B cell (primary cell): ENCODE results near the gene EML5. TPM values are rescaled to one million over a fixed set of nuclear protein-coding genes. Genes with fewer than 3 reads are reported as not detected.

Source experiments
- ATAC-seq: fragments of 200-7000 bp; cut with Tn5 transposase; one replicate; pipeline ENCODE4 v1.10.0; 2021; ENCODE audit warnings: low read depth, mild to moderate bottlenecking, moderate number of reproducible peaks, moderate library complexity
- CTCF ChIA-PET: fragments of 350-600 bp; sonication (Branson Sonifier 250); formaldehyde crosslinking; loops from one replicate; lab custom pipeline; 2021; ENCODE audit warnings: antibody characterized with exemption, inconsistent platforms; lab: Charles Lee
- POLR2A ChIA-PET: fragments of 350-600 bp; sonication (Branson Sonifier 250); formaldehyde crosslinking; loops from one replicate; lab custom pipeline; 2021; ENCODE audit warnings: antibody characterized with exemption; lab: Charles Lee
- DNase-seq: peaks from one replicate; pipeline ENCODE4 v3.0.0; 2013
- H2AFZ ChIP-seq: 2 replicates; pipeline ENCODE4 v1.6.1; 2012; ENCODE audit warnings: mild to moderate bottlenecking, low read depth, low read length; ENCODE audit not compliant: insufficient read depth, poor library complexity, severe bottlenecking
- H3K27ac ChIP-seq, 2 donors: 1 replicate in 1 of 2; 2 replicates in 1 of 2; pipeline ENCODE4 v1.5.1; 2012 to 2013; ENCODE audit warnings: low read length in 2 of 2, mild to moderate bottlenecking in 2 of 2, moderate library complexity in 1 of 2
- H3K27me3 ChIP-seq, 4 experiments: fragments of 200-600 bp in 1 of 4; sonication (generic) in 1 of 4; replicated peaks in 1 of 4; 1 replicate in 2 of 4; 2 replicates in 2 of 4; pipeline versions ENCODE4 v1.6.1 to v1.7.0; 2013 to 2016; ENCODE audit warnings: low read length in 3 of 4, mild to moderate bottlenecking in 2 of 4, mixed read lengths in 1 of 4, moderate library complexity in 1 of 4; ENCODE audit not compliant: insufficient read depth in 4 of 4, control insufficient read depth in 3 of 4; ENCODE audit errors: control extremely low read depth in 1 of 4
- H3K36me3 ChIP-seq, 2 experiments: replicated peaks in 1 of 2; 1 replicate in 1 of 2; 2 replicates in 1 of 2; pipeline versions ENCODE4 v1.6.1 to v1.7.1; 2013; ENCODE audit warnings: low read length in 1 of 2; ENCODE audit not compliant: insufficient read depth in 2 of 2, control insufficient read depth in 1 of 2; ENCODE audit errors: control extremely low read depth in 1 of 2, extremely low read depth in 1 of 2
- H3K4me1 ChIP-seq, 2 donors: fragments of 200-600 bp in 1 of 2; sonication (generic) in 1 of 2; 1 replicate in 1 of 2; 2 replicates in 1 of 2; pipeline versions ENCODE4 v1.5.1 to v1.6.1; 2013 to 2017; ENCODE audit warnings: low read length in 2 of 2; ENCODE audit not compliant: control insufficient read depth in 2 of 2, insufficient read depth in 2 of 2
- H3K4me2 ChIP-seq: replicated peaks from 2 replicates; pipeline ENCODE3; 2012; ENCODE audit warnings: mild to moderate bottlenecking, low read depth, low read length; ENCODE audit not compliant: poor library complexity, severe bottlenecking
- H3K4me3 ChIP-seq, 5 experiments: fragments of 200-600 bp in 1 of 5; sonication (generic) in 1 of 5; 1 replicate in 3 of 5; 2 replicates in 2 of 5; pipeline versions ENCODE4 v1.5.1 to v1.7.0; 2011 to 2016; ENCODE audit warnings: low read length in 4 of 5, mild to moderate bottlenecking in 4 of 5, low read depth in 2 of 5, control low read depth in 1 of 5, moderate library complexity in 1 of 5; ENCODE audit not compliant: insufficient read depth in 1 of 5; ENCODE audit errors: control extremely low read depth in 1 of 5, extremely low read depth in 1 of 5
- H3K79me2 ChIP-seq: fragments of 200-600 bp; sonication (generic); one replicate; pipeline ENCODE4 v1.6.0; 2016; ENCODE audit warnings: low read length; ENCODE audit not compliant: control insufficient read depth, insufficient read depth
- H3K9ac ChIP-seq: fragments of 200-600 bp; sonication (generic); 2 replicates; pipeline ENCODE4 v1.6.1; 2017; ENCODE audit warnings: mild to moderate bottlenecking, low read length, moderate library complexity
- H3K9me3 ChIP-seq, 3 donors: one replicate each; pipeline versions ENCODE4 v1.6.1 to v1.7.1; 2013; ENCODE audit warnings: low read length in 2 of 3; ENCODE audit not compliant: control insufficient read depth in 2 of 3, insufficient read depth in 1 of 3; ENCODE audit errors: control extremely low read depth in 1 of 3
- H4K20me1 ChIP-seq: 2 replicates; pipeline ENCODE4 v1.6.0; 2012; ENCODE audit warnings: mild to moderate bottlenecking, low read length; ENCODE audit not compliant: insufficient read depth, control insufficient read depth, poor library complexity, severe bottlenecking
- H3K27ac Mint-ChIP-seq: one replicate; pipeline ENCODE4 v1.8.0; 2021; ENCODE audit warnings: mixed read lengths
- H3K27me3 Mint-ChIP-seq: one replicate; pipeline ENCODE4 v1.8.0; 2021; ENCODE audit warnings: mixed read lengths
- H3K4me1 Mint-ChIP-seq: one replicate; pipeline ENCODE4 v1.8.0; 2021; ENCODE audit warnings: mixed read lengths
- H3K4me3 Mint-ChIP-seq: one replicate; pipeline ENCODE4 v1.8.0; 2021; ENCODE audit warnings: mixed read lengths
- H3K9me3 Mint-ChIP-seq: one replicate; pipeline ENCODE4 v1.8.0; 2022; ENCODE audit warnings: mixed read lengths; ENCODE audit not compliant: insufficient read depth
- CTCF ChIP-seq: fragments of 200-600 bp; IDR thresholded peaks from one replicate; pipeline ENCODE4 v1.8.0; 2022; ENCODE audit warnings: antibody characterized with exemption, mild to moderate bottlenecking
- EZH2 ChIP-seq: IDR thresholded peaks from 2 replicates; pipeline ENCODE4 v1.6.1; 2012; ENCODE audit warnings: borderline replicate concordance, low read depth, mild to moderate bottlenecking, moderate library complexity, low read length; ENCODE audit not compliant: insufficient read depth, poor library complexity, severe bottlenecking
- WGBS: methylation state at CpG from one replicate; pipeline ENCODE4 v1.1.5; 2013; ENCODE audit warnings: missing lambda C conversion rate; ENCODE audit not compliant: insufficient coverage; 5-methylcytosine and 5-hydroxymethylcytosine counted together
- intact Hi-C: fragments of 100-400 bp; cut with micrococcal nuclease; formaldehyde crosslinking; loops from one replicate; pipeline ENCODE4 v1.10.0; 2022
- polyA plus RNA-seq: library from polyadenylated mRNA; depleted of rRNA; stranded (reverse); fragments of >200 nt; gene quantifications from 2 replicates; pipeline ENCODE4 v1.2.3, GENCODE V29; 2012
- total RNA-seq, 2 donors: library from RNA; stranded (reverse); fragments of 120-200 nt in 1 of 2; gene quantifications; 1 replicate in 1 of 2; 2 replicates in 1 of 2; pipeline versions ENCODE4 v1.2.3 to v1.2.4, GENCODE V29; 2013 to 2022

Gene EML5
- total and polyA plus RNA-seq, 2 donors (not counting 1 experiment from before 2014, with no cell fraction given): 1.7 to 6.9 TPM

GRCh38 chr14:88604212-88604611 lies 188.5 kb downstream of the EML5 start:
- no peaks in the 10 kb centered on the region for H3K27me3 ChIP-seq
- Mint-ChIP-seq H3K4me3 (no peak overlapping the region), H3K9me3 (no peaks in the 10 kb centered on the region), H3K27me3 (no peaks in the 10 kb centered on the region), H3K27ac (no peak overlapping the region), H3K4me1 (peaks cover 13% of the 10 kb centered on the region)
- POLR2A ChIA-PET: no interaction called here
- H3K79me2 ChIP-seq: no peaks in the 10 kb centered on the region
- no peak overlapping the region for H3K9ac ChIP-seq
- no peak overlapping the region for H2AFZ ChIP-seq
- H4K20me1 ChIP-seq: no peaks in the 10 kb centered on the region
- no peak overlapping the region for H3K4me3 ChIP-seq
- H3K4me1 ChIP-seq: peaks cover 8 to 15% of the 10 kb centered on the region in 2 donors
- ATAC-seq (no peak), DNase-seq (no peak)
- H3K36me3 ChIP-seq: peaks cover 22 to 76% of the 10 kb centered on the region in 2 experiments
- H3K9me3 ChIP-seq: no peaks in the 10 kb centered on the region
- TF ChIP-seq CTCF: no peak
- no peak overlapping the region for H3K27ac ChIP-seq
- no peak overlapping the region for H3K4me2 ChIP-seq
- intact Hi-C loops: no loop called here
- CTCF ChIA-PET: no interaction called here

GRCh38 chr14:88599761-88600439 lies 192.9 kb downstream of the EML5 start:
- intact Hi-C loops: no loop called here
- Histone ChIP-seq H3K4me1 (peaks cover 8 to 15% of the 10 kb centered on the region in 2 donors), H3K9ac (peak overlapping the region; percentile 22), H3K27ac (peak overlapping the region in 1 of 2 donors; percentile 21), H3K4me3 (no peak overlapping the region), H3K27me3 (no peaks in the 10 kb centered on the region), H2AFZ (no peak overlapping the region), H3K36me3 (peaks cover 3 to 62% of the 10 kb centered on the region in 2 experiments), H3K4me2 (peak overlapping the region; percentile 16), H3K79me2 (no peaks in the 10 kb centered on the region), H4K20me1 (no peaks in the 10 kb centered on the region), H3K9me3 (no peaks in the 10 kb centered on the region)
- no peaks in the 10 kb centered on the region for H3K27me3 Mint-ChIP-seq
- ATAC-seq: peak; percentile 21
- 68% methylated on average over 6 of the region's 10 CpGs for WGBS
- DNase-seq: peak; percentile 15
- CTCF ChIA-PET: interaction anchor here (0.7 kb wide), 1 partner anchor 411 kb away, joined by 3 read pairs; no protein-coding TSS in a partner anchor
- POLR2A ChIA-PET: no interaction called here
- peak overlapping the region; percentile 33 for H3K27ac Mint-ChIP-seq
- no peak for TF ChIP-seq CTCF
- TF ChIP-seq EZH2: no peak
- H3K4me1 Mint-ChIP-seq: peaks cover 21% of the 10 kb centered on the region
- H3K4me3 Mint-ChIP-seq: peak overlapping the region; percentile 1
- H3K9me3 Mint-ChIP-seq: no peaks in the 10 kb centered on the region
